GM18873 (cell line): ENCODE measurements around the gene HOXD8.

Experiments used
- ATAC-seq: cut with Tn5 transposase; IDR thresholded peaks from one replicate; pipeline ENCODE4 v1.9.1; 2021; ENCODE audit warnings: mild to moderate bottlenecking, moderate library complexity, moderate number of reproducible peaks; ENCODE audit not compliant: unreplicated experiment, low FRiP score

The HOXD8 gene

GRCh38 chr2:176128982-176129796 is at the start of gene HOXD8:
HOXD8 (plus strand) TSS chr2:176129705; CDS start chr2:176130367, 662 bp downstream.
- no peak for ATAC-seq

- no peak for ATAC-seq
These were observed 49.5 kb upstream of the HOXD8 start for GRCh38 chr2:176079831-176080539.

- ATAC-seq = no peak
These were observed 48.7 kb upstream of the HOXD8 start for GRCh38 chr2:176080540-176081375.

- no peak for ATAC-seq
These were observed 48.1 kb upstream of the HOXD8 start for GRCh38 chr2:176081376-176081836.

GRCh38 chr2:176081837-176082524 is 47.5 kb upstream of the HOXD8 start:
- no peak for ATAC-seq

- ATAC-seq = no peak
These were observed 47.0 kb upstream of the HOXD8 start for GRCh38 chr2:176082525-176082823.

GRCh38 chr2:176082824-176083751 is 46.4 kb upstream of the HOXD8 start:
- ATAC-seq = no peak

- ATAC-seq = no peak
These were observed 45.7 kb upstream of the HOXD8 start, which contains the start of gene EVX2 for GRCh38 chr2:176083796-176084261. EVX2 (minus strand) TSS chr2:176083962; CDS start chr2:176083776, 186 bp downstream.

GRCh38 chr2:176084611-176085119 is 44.8 kb upstream of the HOXD8 start:
- ATAC-seq = no peak

GRCh38 chr2:176085120-176085788 is 44.3 kb upstream of the HOXD8 start:
- ATAC-seq = no peak

GRCh38 chr2:176085861-176086771 is 43.4 kb upstream of the HOXD8 start:
- no peak for ATAC-seq

- ATAC-seq = no peak
These were observed 42.0 kb upstream of the HOXD8 start for GRCh38 chr2:176087330-176088047.

- no peak for ATAC-seq
These were observed 41.2 kb upstream of the HOXD8 start for GRCh38 chr2:176088048-176088936.

GRCh38 chr2:176088937-176089842 is 40.3 kb upstream of the HOXD8 start:
- no peak for ATAC-seq
